Measurements from ENCODE around the gene KCTD7.
A peak's percentile ranks its signal among the peaks of the same experiment; 100 is the strongest.
"Not testable (repeated sequence)": the region's sequence is repeated elsewhere in the genome, so short reads cannot be mapped to it uniquely, and the experiment has no call there.

KCTD7 gene

GRCh38 chr7:66615699-66616098 lies 13.0 kb upstream of the KCTD7 start:
- H3K4me3 ChIP-seq (ENCODE audit: low read depth, low read length) = no peak overlapping the region

GRCh38 chr7:66617295-66617694 lies 11.4 kb upstream of the KCTD7 start:
- no peak overlapping the region for H3K4me3 ChIP-seq (ENCODE audit: low read depth, low read length)

- H3K4me3 ChIP-seq (ENCODE audit: low read depth, low read length) = not testable (repeated sequence)
Measured at GRCh38 chr7:66619341-66619948, 9.2 kb upstream of the KCTD7 start.

- no peak overlapping the region for H3K4me3 ChIP-seq (ENCODE audit: low read depth, low read length)
Measured at GRCh38 chr7:66626331-66626934, 2.2 kb upstream of the KCTD7 start.

DNA sequence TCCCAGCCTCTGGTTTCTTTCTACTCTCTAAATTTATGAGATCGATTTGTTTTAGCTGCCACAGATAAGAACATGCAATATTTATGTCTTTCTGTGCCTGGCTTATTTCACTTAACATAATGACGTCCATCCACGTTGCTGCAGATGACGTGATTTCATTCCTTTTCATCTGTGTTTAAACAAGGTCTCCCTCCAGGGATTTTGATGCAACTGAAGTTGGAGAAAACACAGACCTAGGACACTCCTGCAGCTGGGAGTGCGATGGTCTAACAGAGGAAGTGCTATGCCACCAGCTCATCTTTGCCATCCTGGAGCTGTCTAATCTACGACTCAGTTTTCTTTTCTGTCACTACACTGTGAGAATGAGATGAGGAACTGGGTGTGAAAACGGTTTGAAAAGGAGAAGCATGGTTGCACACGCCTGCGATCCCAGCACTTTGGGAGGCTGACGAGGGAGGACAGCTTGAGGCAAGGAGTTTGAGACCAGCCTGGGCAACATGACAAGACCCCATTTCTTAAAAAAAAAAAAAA lies 1.5 kb upstream of the KCTD7 start:
- H3K4me3 ChIP-seq (ENCODE audit: low read depth, low read length) = no peak overlapping the region

DNA sequence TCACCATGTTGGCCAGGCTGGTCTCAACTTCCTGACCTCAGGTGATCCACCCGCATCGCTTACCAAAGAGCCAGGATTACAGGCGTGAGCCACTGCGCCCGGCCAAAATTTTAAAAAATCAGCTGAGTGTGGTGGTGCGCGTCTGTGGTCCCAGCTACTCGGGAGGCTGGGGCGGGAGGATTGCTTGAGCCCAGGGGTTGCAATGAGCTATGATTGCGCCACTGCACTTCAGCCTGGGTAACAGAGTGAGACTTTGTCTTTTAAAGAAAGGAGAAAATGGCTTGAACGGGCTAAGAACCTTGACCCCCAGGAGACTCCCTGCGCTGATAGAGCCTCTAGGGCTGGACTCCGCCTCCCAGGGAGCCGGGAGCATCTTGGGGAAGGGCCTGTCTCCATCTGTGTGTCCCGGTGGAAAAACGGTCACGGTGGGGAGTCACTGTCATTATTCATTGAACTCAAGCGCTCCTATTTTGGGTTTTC lies 760 bp upstream of the KCTD7 start:
- peak overlapping the region; percentile 82 for H3K4me3 ChIP-seq (ENCODE audit: low read depth, low read length)

GRCh38 chr7:66629222-66630062 lies 761 bp downstream of the KCTD7 start:
- H3K4me3 ChIP-seq (ENCODE audit: low read depth, low read length) = peak overlapping the region; percentile 67

- H3K4me3 ChIP-seq (ENCODE audit: low read depth, low read length) = no peak overlapping the region
Measured at GRCh38 chr7:66630531-66630930, 1.9 kb downstream of the KCTD7 start.

GRCh38 chr7:66631471-66631870 lies 2.8 kb downstream of the KCTD7 start:
- no peak overlapping the region for H3K4me3 ChIP-seq (ENCODE audit: low read depth, low read length)

- no peak overlapping the region for H3K4me3 ChIP-seq (ENCODE audit: low read depth, low read length)
Measured at GRCh38 chr7:66634816-66635215, 6.1 kb downstream of the KCTD7 start.

DNA sequence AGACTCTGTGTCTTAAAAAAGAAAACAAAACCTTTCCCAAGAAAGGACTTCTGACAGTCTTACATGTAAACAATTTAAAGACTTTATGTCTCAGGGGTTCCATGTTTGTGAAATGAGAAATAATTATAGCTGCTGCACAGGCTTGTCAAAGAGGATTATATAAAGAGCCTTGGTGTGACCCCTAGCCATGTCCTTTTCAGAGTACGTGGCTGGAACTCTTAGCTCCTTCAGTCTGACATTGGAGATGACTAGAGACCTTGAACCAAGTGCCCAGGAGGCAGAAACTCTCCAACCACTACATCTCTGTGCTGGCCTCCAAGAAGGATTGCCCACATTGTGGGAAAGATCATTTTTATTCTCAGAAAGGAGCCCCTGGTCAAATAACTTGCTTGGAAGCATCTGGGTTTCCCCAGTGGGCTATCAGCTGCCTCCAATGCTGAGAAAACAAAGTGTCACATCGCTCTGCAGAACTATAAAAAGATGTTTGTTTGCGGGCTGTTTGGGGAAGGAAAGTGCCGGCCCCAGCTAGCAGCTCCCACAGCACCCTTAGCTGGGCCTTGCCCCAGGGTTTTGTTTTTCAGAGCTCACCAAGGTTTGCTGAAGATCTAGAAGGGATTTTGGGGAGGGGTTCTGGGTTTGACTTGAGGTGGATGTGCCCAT lies 6.8 kb downstream of the KCTD7 start:
- H3K4me3 ChIP-seq (ENCODE audit: low read depth, low read length) = not testable (repeated sequence)

DNA sequence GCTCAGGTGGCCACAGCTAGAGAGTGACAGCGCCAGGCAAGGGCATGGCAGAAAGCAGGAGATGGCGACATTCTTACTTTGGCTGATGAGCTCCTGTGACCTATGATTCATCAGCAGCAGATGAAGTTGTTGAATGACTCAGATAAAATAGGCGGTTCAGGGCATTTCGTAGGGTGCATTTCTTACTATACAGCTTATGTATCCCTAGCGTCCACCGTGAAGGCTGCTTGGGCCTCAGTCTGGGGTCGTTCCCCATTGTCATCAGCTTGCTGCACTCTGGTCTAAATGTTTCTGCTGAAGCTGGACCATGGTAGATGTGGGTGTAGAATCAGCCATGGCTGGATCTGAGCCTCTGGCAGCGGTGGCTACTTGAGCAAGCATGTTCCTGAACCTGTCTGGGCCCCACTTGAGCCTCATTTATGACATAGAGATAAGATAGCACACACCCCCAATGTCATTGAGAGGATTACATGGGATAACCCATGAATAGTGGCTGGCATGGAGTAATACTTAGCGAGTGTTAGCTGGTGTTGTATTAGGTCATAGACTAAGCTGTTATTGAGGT lies 7.4 kb downstream of the KCTD7 start:
- not testable (repeated sequence) for H3K4me3 ChIP-seq (ENCODE audit: low read depth, low read length)

DNA sequence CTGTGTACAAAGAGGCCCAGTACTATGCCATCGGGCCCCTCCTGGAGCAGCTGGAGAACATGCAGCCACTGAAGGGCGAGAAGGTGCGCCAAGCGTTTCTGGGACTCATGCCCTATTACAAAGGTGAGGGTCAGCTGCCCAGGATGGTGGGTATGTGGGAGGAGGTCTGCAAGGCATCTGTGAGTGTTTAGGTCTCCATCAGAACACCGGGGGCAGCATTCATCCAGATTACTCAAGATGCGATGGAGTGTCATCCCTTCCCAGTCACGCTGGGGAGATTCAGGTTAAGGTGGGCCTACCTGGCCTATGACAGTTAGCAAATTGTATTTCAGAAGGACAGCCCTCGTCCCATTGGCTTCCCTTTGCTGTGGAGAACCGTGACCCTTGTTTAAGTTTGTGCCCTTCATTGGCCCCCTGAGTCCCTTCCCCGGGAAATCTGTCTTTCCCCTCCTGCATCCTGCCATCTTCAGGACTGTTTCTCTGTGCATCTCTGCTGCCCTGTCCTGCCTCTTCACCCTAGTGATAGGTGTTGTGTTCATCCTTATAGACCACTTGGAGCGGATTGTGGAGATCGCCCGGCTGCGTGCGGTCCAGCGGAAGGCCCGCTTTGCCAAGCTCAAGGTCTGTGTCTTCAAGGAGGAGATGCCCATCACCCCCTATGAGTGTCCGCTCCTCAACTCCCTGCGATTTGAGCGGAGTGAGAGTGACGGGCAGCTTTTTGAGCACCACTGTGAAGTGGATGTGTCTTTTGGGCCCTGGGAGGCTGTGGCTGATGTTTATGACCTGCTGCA lies 9.8 kb downstream of the KCTD7 start:
- no peak overlapping the region for H3K4me3 ChIP-seq (ENCODE audit: low read depth, low read length)

GRCh38 chr7:66639773-66640172 lies 11.1 kb downstream of the KCTD7 start:
- H3K4me3 ChIP-seq (ENCODE audit: low read depth, low read length) = no peak overlapping the region

GRCh38 chr7:66640802-66641525 lies 12.3 kb downstream of the KCTD7 start:
- no peak overlapping the region for H3K4me3 ChIP-seq (ENCODE audit: low read depth, low read length)

- no peak overlapping the region for H3K4me3 ChIP-seq (ENCODE audit: low read depth, low read length)
Measured at GRCh38 chr7:66641526-66641871, 12.8 kb downstream of the KCTD7 start.

- no peak overlapping the region for H3K4me3 ChIP-seq (ENCODE audit: low read depth, low read length)
Measured at GRCh38 chr7:66642186-66642585, 13.5 kb downstream of the KCTD7 start.

- no peak overlapping the region for H3K4me3 ChIP-seq (ENCODE audit: low read depth, low read length)
Measured at GRCh38 chr7:66642932-66643331, 14.3 kb downstream of the KCTD7 start.

- H3K4me3 ChIP-seq (ENCODE audit: low read depth, low read length) = no peak overlapping the region
Measured at GRCh38 chr7:66643395-66643794, 14.7 kb downstream of the KCTD7 start.

- not testable (repeated sequence) for H3K4me3 ChIP-seq (ENCODE audit: low read depth, low read length)
Measured at GRCh38 chr7:66651026-66651425, 22.3 kb downstream of the KCTD7 start.
